ENCODE results near the gene C1orf115.
"Not testable (repeated sequence)": the region's sequence is repeated elsewhere in the genome, so short reads cannot be mapped to it uniquely, and the experiment has no call there.

C1orf115 gene, protein sequence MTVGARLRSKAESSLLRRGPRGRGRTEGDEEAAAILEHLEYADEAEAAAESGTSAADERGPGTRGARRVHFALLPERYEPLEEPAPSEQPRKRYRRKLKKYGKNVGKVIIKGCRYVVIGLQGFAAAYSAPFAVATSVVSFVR

GRCh38 chr1:220690140-220691052 is at the start of gene C1orf115:
C1orf115 (plus strand) TSS chr1:220690363; CDS start chr1:220690403, 40 bp downstream.
- DNase-seq (ENCODE audit: low spot score): peak; percentile 100

GRCh38 chr1:220642285-220642684 is 47.9 kb upstream of the C1orf115 start:
- DNase-seq (ENCODE audit: low spot score): no peak

GRCh38 chr1:220652995-220653394 is 37.2 kb upstream of the C1orf115 start:
- peak; percentile 87 for DNase-seq (ENCODE audit: low spot score)

GRCh38 chr1:220655509-220655908 is 34.7 kb upstream of the C1orf115 start:
- no peak for DNase-seq (ENCODE audit: low spot score)

GRCh38 chr1:220655961-220656740 is 34.0 kb upstream of the C1orf115 start:
- no peak for DNase-seq (ENCODE audit: low spot score)

DNA sequence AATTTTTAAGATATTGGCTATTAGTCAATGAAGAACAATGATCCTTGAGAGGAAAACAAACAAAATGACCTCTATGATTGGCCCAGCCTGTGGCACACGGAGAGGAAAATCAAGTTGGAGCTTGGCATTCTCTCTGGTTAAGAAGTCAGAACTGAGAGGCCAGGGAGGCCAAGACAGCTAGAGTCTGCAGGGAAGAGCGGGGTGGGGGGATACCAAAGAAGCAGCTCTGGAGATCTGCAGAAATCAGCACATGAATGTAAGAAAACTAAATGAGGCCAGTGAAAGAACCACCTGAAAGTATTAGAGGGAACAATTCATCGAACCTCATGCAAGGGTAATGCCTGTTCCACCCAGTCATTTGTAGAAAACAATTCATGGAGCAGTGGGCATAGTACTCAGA is 23.8 kb upstream of the C1orf115 start:
- DNase-seq (ENCODE audit: low spot score): no peak

- no peak for DNase-seq (ENCODE audit: low spot score)
Observed at GRCh38 chr1:220669005-220669404, 21.2 kb upstream of the C1orf115 start.

DNA sequence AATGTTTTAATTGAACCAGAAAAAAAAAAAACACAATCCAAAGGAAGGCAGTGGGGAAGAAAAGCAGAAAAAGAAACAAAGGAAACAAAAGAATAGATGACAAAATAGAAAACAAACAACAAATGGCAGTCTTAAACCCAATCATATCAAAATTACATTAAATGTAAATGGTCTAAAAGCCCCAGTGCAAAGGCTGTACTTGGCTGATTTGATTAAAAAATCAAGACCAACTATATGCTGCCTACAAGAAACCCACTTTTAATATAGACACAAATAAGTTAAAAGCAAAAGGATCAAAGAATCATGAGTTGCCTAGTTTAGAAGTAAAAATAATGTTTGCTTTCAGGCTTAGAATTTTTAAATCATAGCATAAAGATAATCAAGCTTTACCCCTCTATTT is 19.8 kb upstream of the C1orf115 start:
- no peak for DNase-seq (ENCODE audit: low spot score)

DNA sequence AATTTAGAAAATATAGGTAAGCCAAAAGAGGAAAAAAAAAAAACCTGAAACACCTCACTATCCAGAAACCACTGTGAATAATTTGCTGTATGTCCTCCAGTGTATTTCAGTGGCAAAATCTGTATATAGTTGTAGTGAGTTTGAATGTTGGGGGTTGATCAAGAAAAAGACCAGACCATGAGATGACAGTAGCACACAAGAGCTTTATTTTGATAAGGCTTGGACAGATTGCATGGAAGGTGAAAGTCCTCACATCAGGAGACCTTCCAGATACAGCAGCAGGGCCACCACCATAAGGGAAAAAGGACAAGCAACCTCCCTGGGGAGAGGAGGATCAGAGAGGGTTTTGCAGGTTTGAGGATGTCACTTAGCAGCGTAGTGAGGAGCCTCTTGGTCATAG is 16.2 kb upstream of the C1orf115 start:
- no peak for DNase-seq (ENCODE audit: low spot score)

DNA sequence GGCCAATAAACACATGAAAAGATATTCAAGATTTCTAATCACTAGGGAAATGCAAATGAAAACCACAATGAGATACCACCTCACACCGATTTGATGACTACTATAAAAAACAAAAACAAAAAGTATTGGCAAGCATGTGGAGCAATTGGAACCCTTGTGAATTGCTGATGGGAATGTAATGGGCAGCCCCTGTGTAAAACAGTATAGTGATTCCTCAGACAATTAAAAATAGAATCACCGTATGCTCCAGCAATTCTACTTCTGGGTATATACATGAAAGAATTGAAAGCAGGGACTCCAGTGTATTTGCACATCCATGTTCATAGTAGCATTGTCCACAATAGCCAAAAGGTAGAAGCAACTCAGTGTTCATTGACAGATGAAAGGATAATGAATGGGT is 12.9 kb upstream of the C1orf115 start:
- no peak for DNase-seq (ENCODE audit: low spot score)

DNA sequence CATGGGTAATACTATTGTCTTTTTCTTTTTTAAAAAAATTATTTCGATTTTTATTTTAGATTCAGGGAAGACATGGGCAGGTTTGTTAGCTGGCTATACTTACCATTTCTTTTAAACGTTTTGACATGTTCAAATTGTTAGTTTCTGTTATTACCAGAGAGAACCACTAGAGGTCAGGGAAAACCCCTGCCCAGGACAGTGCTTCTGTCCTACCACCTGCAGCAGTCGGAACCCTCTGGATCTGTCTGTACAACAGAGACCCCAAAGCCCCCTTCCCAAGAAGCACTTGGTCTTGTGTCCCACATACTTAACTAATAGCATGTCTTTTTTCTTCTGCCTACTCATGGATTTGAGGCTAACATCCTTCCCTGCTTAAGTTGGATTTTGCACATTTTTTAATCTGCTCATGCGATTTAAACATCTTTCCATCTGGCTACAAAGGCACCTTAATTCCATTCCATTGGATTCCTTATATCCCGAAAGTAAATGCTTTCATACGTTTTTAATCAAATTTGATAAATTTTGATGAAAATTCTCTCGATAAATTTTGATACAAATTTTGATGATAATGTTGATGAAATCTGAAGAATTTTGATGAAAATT is 10.0 kb upstream of the C1orf115 start:
- peak; percentile 77 for DNase-seq (ENCODE audit: low spot score)

GRCh38 chr1:220681220-220681880 is 8.8 kb upstream of the C1orf115 start:
- no peak for DNase-seq (ENCODE audit: low spot score)

DNA sequence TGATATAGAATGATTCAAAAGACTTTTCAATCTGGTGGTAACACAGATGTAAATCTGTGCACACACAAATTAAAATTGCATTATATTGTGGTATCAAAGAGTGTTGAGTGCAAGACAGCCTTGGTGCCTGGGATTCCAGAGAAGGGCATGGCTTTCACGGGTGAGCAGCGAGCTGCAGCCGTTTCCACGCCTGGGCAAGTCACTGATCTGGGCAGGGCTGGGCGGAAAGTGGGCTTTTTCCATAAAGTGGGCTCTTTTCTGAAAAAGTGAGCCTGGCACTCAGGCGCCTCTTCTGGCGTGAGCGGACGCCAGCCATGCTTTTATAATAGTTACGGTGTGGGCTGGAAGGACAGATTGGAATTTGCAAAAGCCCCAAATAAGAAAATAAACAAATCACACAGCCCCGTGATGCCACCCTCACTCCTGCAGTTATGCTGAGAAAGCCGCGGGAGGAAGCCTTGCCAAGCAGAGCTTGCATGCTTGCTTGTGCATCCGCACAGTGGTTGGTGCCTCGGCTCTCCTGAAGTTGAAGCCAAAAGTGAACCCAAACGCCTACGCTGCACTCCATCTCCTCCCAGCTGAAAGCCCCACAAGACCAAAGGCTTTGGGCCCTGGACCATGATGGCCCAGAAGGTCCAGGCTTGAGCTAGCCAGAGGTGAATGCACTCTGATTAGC is 7.1 kb upstream of the C1orf115 start:
- DNase-seq (ENCODE audit: low spot score): no peak

GRCh38 chr1:220683716-220684115 is 6.4 kb upstream of the C1orf115 start:
- DNase-seq (ENCODE audit: low spot score): not testable (repeated sequence)

GRCh38 chr1:220684890-220685289 is 5.3 kb upstream of the C1orf115 start:
- no peak for DNase-seq (ENCODE audit: low spot score)

DNA sequence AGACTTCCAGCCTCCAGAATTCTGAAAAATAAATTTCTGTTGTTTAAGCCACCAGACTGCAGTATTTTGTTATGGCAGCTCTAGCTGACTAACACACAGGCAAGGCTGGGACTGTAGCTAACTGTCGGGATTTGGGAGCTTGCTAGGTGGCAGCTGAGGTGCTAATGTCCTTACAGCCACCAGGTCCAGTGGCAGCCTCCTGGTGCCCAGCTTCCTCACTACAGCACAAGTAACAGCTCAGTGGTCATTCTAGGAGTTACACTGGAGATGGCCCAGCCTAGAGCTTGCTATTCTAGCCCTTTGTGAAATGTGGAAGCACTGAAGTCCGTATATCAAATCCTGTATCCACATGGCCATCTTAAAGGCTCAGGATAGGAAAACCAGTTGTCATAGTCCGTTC is 4.3 kb upstream of the C1orf115 start:
- no peak for DNase-seq (ENCODE audit: low spot score)

- no peak for DNase-seq (ENCODE audit: low spot score)
Observed at GRCh38 chr1:220687809-220688208, 2.4 kb upstream of the C1orf115 start.

DNA sequence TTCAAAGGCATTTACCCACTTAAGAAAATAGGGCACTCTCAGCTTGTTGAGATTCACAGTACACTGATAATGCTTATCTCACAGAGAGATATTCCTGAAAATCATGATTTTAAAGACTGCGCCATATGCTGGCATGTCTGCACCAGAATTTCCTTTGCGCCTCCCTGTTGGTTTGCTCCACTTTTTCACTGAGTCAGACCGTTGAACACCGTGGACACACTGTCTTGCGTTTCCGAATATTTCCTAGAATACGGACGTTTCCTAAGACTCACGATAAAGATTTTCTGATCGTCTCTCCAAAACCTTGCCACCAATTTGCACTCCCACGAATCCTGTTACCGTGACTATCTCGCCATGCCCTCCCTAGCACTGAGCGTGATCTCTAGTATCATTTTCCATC is 497 bp upstream of the C1orf115 start:
- DNase-seq (ENCODE audit: low spot score): no peak

GRCh38 chr1:220691053-220691684 is 1.0 kb downstream of the C1orf115 start:
- no peak for DNase-seq (ENCODE audit: low spot score)

- DNase-seq (ENCODE audit: low spot score): no peak
Observed at GRCh38 chr1:220692436-220693228, 2.5 kb downstream of the C1orf115 start.

Data from D341Med (cell line).